Kidney epithelial cell (primary cell): Measurements from ENCODE around the gene LRCOL1. TPM values are rescaled to one million over a fixed set of nuclear protein-coding genes. Genes with fewer than 3 reads are reported as not detected.

Source experiments
- DNase-seq: peaks from one replicate; pipeline ENCODE4 v3.0.0-alpha.2; 2010; ENCODE audit warnings: low read depth
- H3K27me3 ChIP-seq: 2 replicates; pipeline ENCODE4 v1.6.0; 2011; ENCODE audit warnings: low read length; ENCODE audit not compliant: control insufficient read depth, insufficient read depth
- H3K36me3 ChIP-seq: 2 replicates; pipeline ENCODE4 v1.5.1; 2011; ENCODE audit warnings: low read length; ENCODE audit not compliant: control insufficient read depth, insufficient read depth
- H3K4me3 ChIP-seq: 2 replicates; pipeline ENCODE4 v1.5.1; 2011; ENCODE audit warnings: low read depth, mild to moderate bottlenecking, control low read depth, low read length
- total RNA-seq: library from RNA; depleted of rRNA; stranded (reverse); fragments of >200 nt; gene quantifications from 2 replicates; pipeline ENCODE4 v1.2.3, GENCODE V29; 2015
- TF ChIP-seq, protein P1 (sequence below): IDR thresholded peaks from 2 replicates; pipeline ENCODE4 v1.5.1; 2011; ENCODE audit warnings: mild to moderate bottlenecking, moderate library complexity, low read length, control low read depth, inconsistent platforms; ENCODE audit not compliant: insufficient read depth, poor library complexity, severe bottlenecking

LRCOL1 gene
- total RNA-seq, 1 donor from 2014 or later, result not detected

GRCh38 chr12:132633398-132633797 lies 23.0 kb upstream of the LRCOL1 start:
- no peaks in the 10 kb centered on the region for H3K36me3 ChIP-seq
- no peak for DNase-seq
- H3K4me3 ChIP-seq, result no peak overlapping the region
- no peaks in the 10 kb centered on the region for H3K27me3 ChIP-seq
- TF ChIP-seq, protein P1, sequence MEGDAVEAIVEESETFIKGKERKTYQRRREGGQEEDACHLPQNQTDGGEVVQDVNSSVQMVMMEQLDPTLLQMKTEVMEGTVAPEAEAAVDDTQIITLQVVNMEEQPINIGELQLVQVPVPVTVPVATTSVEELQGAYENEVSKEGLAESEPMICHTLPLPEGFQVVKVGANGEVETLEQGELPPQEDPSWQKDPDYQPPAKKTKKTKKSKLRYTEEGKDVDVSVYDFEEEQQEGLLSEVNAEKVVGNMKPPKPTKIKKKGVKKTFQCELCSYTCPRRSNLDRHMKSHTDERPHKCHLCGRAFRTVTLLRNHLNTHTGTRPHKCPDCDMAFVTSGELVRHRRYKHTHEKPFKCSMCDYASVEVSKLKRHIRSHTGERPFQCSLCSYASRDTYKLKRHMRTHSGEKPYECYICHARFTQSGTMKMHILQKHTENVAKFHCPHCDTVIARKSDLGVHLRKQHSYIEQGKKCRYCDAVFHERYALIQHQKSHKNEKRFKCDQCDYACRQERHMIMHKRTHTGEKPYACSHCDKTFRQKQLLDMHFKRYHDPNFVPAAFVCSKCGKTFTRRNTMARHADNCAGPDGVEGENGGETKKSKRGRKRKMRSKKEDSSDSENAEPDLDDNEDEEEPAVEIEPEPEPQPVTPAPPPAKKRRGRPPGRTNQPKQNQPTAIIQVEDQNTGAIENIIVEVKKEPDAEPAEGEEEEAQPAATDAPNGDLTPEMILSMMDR, result no peak

- no peak overlapping the region for H3K4me3 ChIP-seq
- no peak for DNase-seq
- H3K36me3 ChIP-seq, result no peaks in the 10 kb centered on the region
- TF ChIP-seq, protein P1, result no peak
- no peaks in the 10 kb centered on the region for H3K27me3 ChIP-seq
Observed at GRCh38 chr12:132632521-132633228, 22.3 kb upstream of the LRCOL1 start.

GRCh38 chr12:132631666-132632065 lies 21.3 kb upstream of the LRCOL1 start:
- no peak for DNase-seq
- no peak overlapping the region for H3K4me3 ChIP-seq
- no peaks in the 10 kb centered on the region for H3K36me3 ChIP-seq
- TF ChIP-seq, protein P1, result no peak
- no peaks in the 10 kb centered on the region for H3K27me3 ChIP-seq

- no peaks in the 10 kb centered on the region for H3K27me3 ChIP-seq
- no peaks in the 10 kb centered on the region for H3K36me3 ChIP-seq
- TF ChIP-seq, protein P1, result no peak
- DNase-seq, result no peak
- H3K4me3 ChIP-seq, result no peak overlapping the region
Observed at GRCh38 chr12:132630672-132631071, 20.3 kb upstream of the LRCOL1 start.

DNA sequence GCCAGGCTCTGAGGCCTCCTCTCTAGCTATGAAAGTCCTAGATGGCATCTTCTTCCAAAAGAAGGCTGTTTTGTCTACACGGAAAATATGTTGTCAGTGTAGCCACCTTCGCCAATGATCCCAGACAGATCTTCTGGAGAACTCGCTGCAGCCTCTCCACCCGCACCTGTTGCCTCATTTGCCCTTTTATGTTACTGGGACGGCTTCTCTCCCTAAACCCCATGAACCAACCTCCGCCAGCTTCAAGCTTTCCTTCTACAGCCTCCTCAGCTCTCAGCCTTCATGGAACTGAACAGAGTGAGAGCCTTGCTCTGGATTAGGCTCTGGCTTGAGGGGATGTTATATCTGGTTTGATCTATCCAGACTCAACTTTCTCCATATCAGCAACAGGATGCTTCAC lies 18.9 kb upstream of the LRCOL1 start:
- TF ChIP-seq, protein P1, result no peak
- no peaks in the 10 kb centered on the region for H3K36me3 ChIP-seq

More for the DNA sequence above, 18.9 kb upstream of the LRCOL1 start:
- DNase-seq, result no peak
- H3K4me3 ChIP-seq, result no peak overlapping the region
- no peaks in the 10 kb centered on the region for H3K27me3 ChIP-seq
